ENCODE data around the gene KRTAP4-8.
"Not testable (repeated sequence)": the region's sequence is repeated elsewhere in the genome, so short reads cannot be mapped to it uniquely, and the experiment has no call there.

GRCh38 chr17:41099682-41100480 lies 1.9 kb upstream of the KRTAP4-8 start:
- not testable (repeated sequence) for TF ChIP-seq CTCF, POLR2A (IDR thresholded peaks at IDR 0.05)
